T follicular helper cell (primary cell): Measurements from ENCODE around the gene FAM200A.
"Not testable (repeated sequence)": the region's sequence is repeated elsewhere in the genome, so short reads cannot be mapped to it uniquely, and the experiment has no call there.

Experiments used
- DNase-seq: peaks from one replicate; pipeline ENCODE4 v3.0.0-alpha.2; 2020; ENCODE audit warnings: low read depth
- total RNA-seq, 2 experiments: gene quantifications; one replicate each; lab custom pipeline; 2026; lab: John Stamatoyannopoulos, UW

FAM200A gene
- total RNA-seq: 9.7 to 17.0 reads per million in 2 experiments

- DNase-seq: peak; percentile 80
Observed at GRCh38 chr7:99551767-99552463, at the start of gene FAM200A. Gene FAM200A (minus strand): TSS chr7:99552114. CDS start chr7:99548407, 3,707 bp downstream.

DNA sequence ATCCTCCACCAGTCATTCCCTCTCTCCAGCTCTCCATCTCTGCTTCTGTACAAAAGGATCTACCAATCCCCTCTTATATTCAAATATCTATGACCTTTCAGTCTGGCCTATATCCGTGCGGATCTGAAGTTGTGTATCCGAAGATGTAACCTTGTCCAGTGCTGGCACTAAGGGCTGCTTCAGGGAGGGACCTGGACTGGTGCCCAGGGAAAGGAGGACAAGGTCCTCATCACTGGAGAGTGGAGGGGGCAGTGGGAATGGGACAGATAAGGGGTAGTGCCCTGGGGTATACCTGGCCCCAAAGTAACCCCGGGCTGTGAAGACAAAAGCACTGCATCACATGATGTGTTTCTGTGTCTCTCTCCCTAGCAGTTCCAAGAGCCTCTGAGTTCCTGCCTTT, 47.9 kb upstream of the FAM200A start:
- no peak for DNase-seq

DNA sequence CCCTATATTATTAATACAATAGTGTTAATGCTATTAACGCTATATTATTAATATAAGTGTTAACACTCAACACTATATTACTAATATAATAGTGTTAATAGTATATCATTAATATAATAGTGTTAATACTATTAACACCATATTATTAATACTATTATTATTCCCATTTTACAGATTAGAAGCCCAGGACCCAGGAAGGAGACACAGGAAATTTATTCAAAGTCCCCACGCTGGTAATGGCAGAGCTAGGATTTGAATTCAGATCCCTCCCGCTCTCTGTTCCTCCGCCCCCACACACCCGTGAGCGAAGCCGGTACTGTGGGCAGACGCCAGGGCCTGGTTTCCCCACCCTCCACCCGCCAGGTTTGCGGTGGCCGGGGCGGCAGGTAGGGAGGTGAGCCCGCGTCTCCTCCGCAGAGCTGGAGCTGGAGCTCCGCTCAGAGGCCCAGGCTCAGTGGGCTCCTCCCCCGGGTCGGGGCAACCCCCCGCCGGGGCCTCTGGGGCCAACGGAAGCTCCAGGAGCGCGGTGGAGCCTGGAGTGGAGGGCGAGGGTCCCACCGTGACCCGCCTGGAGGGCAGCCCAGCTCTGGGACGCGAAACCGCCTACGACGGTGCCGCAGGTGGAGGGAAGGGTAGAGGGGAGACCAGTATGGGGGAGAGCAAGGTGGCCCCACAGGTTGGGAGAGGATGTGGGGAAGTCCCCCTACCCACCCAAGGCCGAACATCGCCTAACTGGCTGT, 46.0 kb upstream of the FAM200A start, which contains the start of gene TMEM225B:
Gene TMEM225B, plus strand, starts transcription at position 506 of the 740 bp plus-strand sequence. CDS start 6,122 bp downstream, outside the sequence.
- DNase-seq: no peak

GRCh38 chr7:99596408-99596955, 44.6 kb upstream of the FAM200A start:
- DNase-seq: no peak

DNA sequence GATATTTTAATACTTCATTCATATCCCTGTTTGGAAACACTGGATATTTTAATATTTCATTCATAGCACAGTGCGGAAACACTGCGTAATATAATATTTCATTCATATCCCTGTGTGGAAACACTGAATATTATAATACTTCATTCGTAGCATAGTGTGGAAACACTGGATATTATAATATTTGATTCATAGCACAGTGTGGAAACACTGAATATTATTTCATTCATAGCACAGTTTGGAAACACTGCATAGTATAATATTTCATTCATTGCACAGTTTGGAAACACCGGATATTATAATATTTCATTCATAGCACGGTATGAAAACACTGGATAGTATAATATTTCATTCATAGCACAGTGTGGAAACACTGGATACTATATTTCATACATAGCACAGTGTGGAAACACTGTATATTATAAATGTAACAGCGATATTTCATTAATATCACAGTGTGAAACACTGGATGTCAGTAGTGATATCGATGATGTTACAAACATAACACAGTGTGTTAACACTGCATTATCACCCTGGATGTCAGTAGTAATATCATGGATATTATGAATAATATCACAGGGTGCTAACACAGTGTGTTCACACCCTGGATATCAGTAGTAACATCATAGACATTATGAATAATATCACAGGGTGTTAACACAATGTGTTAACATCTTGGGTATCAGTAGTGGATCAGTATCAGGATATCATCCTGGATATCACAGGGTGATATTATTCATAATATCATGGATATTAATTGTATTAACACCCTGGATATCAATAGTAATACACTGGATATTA, 43.2 kb upstream of the FAM200A start:
- no peak for DNase-seq

DNA sequence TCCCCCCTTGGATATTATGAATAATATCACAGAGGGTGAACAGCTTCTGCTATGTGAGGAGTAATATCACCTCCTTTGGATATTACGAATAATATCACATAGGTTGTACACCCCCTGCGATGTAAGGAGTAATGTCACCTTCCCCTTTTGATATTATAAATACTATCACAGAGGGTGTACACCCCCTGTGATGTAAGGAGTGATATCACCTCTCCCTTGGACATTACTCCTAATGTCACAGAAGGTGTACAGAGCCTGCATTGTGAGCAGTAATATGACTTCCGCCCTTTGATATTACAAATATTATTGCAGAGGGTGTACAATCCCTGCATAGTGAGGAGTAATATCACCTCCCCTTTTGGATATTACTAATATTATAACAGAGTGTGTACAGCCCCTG, 37.0 kb upstream of the FAM200A start:
- no peak for DNase-seq

DNA sequence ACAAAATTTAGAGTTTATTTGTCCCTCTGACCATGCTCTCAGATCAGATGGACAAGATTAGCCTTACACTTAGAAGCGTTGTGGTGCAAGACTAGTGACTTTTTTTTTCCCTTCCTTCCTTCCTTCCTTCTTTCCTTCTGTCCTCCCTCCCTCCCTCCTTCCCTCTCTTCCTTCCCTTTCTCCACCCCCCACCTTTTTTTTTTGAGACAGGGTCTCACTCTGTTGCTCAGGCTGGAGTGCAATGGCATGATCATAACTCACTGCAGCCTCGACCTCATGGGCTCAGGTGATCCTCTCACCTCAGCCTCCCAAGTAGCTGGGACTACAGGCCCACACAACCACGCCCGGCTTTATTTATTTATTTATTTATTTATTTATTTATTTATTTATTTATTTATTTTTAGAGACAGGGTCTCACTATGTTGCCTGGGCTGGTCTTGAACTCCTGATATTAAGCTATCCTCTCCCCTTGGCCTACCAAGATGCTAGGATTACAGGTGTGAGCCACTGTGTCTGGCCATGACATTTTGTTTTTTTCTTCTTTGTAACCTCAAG, 28.9 kb upstream of the FAM200A start:
- not testable (repeated sequence) for DNase-seq

GRCh38 chr7:99579956-99580777, 28.3 kb upstream of the FAM200A start:
- peak; percentile 41 for DNase-seq

DNA sequence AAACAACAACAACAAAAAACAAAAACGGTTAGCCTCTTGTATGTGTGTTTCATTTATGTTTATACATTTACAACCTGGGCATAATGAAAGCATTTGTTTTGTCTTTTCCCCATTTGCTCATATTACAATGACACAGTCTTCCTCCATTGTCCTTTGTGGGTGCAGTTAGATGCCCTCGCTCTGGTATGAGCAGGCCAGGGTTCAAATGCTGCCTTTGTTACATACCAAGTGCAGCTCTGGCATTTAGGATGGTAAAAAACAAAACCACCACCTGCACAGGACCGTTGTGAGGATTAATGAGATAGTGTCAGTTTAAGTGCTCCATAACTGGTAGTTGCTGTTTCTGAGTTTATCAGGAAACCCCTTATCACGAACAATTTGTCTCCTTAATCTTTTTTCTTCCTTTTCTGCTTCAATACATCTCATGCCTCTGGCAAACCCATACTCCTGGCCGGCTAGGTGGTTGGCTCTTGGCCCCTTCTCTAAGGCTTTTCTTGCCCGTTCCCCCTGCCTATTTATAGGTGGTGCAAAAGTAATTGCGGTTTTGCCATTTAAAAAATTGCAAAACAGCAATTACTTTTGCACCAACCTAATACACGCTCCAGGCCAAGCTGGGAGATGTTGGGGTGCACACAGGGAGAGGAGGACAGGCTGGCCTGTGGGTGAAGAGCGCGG, 27.5 kb upstream of the FAM200A start:
- DNase-seq: no peak

DNA sequence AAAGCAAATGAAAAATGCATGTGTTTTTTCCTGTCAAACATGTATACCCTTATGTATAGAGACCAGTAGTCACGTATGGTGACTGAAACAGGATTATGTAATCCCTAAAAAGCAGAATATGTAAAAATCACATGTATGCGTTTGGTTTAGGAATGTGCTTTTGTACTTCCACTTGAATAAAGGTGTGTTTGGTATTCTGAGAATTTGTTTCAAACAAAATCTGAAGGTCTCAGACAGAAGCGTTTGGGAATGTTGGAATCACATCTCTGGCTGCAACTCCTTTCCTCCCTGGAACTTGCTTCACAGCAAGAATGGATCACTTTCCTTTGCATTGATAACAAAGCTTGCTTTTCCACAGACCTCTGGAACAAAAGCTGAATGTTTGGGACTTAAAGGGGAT, 24.3 kb upstream of the FAM200A start:
- DNase-seq: no peak

- DNase-seq: no peak
Observed at GRCh38 chr7:99573257-99573656, 21.3 kb upstream of the FAM200A start.

DNA sequence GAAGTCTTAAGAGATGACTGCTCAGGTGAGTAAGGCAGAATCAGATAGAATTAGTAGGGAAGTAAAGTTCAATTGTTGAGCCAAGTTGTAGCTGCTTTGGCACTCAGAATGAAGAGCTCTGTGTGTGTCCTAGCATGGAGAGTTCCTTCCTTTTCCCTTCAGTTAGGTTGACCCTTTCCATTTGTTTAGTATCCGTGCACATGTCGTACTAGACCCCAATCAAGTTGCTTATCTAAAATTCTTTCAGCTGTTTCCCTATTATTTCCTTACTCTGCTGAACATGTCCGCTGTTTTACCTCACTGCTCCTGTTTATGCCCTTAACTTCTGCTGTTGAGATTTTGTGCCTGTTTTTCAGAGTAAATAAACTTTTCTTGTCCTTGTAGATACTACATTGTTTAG, 19.9 kb upstream of the FAM200A start:
- no peak for DNase-seq

DNA sequence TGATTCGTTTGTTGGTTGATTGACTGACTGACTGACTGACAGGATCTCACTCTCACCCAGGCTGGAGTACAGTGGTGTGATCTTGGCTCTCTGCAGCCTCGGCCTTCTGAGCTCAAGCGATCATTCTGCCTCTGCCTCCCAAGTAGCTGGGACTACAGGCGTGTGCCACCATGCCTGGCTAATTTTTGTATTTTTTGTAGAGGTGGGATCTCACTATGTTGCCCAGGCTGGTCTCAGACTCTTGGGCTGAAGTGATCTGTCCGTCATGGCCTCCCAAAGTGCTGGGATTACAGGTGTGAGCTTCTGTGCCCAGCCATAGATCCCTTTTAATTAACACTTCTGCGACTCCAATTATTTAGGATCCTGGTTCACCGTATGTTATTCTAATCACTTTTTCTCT, 16.9 kb upstream of the FAM200A start:
- not testable (repeated sequence) for DNase-seq

- DNase-seq: no peak
Observed at GRCh38 chr7:99563650-99564049, 11.7 kb upstream of the FAM200A start.

DNA sequence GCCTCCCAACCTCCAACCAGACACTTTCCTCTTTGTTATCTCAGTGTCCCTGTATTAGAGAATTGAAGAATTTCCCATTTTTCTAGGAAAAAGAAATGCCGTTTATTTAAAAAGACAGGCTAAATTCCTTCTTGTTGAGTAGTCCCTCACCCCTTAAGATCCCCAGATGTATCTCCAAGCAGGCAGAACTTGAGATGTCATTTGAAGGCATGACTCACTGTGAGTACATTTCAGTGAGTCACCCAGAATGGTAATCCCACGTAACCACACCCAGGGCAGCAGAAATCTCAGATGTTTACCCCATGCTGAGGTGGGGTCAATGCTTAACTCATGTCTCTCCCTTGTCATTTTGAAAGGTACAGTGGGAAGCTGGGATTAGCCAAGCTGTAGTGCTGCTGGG, 10.9 kb upstream of the FAM200A start:
- DNase-seq: no peak

DNA sequence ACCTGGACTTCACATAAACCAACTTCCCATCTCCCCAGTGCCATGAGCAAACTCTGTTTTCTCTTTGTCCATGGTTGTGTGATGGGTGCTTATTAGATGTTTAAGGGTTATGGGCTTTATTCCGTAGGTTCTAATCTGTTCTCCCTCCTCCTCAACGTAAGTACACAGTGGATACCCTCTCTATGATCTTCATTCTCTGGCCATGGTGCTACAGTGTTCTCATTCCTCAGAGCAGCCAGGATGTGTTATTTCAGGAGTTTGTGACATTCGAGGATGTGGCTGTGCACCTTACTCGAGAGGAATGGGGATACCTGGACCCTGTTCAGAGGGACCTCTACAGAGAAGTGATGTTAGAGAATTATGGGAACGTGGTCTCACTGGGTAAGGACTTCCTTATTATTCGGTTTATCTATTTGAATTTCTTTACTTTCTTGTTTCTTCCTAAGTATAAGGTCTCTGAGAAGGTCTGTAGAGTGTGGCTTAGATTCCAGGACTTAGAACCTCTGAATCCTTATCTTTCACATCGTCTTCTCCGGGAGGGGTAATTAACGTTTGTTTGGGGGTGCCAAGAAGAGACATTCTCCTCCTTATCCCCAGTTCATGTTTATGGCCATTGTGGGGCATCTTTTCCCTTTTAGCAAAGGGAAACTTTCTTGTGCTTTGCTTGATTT, 10.3 kb upstream of the FAM200A start:
- DNase-seq: no peak

DNA sequence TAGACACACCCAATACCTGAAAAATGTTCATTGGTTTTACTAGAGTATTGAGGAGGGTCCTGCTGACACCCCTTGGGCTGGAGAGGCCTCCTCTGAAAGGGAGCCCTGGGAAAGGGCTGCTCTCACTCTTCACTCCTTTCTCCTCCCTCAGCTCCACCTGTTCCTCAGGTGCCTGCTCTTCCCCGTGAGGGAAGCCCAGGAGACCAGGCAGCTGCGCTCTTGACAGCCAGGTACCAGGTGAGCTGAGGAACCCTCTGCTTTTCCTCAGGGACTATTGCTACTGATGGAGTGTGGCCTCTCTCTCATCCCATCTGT, 9.8 kb upstream of the FAM200A start:
- no peak for DNase-seq

- DNase-seq: no peak
Observed at GRCh38 chr7:99560834-99561736, 9.2 kb upstream of the FAM200A start.
